HepG2 (cell line): ENCODE measurements around the gene NUBPL. TPM values are rescaled to one million over a fixed set of nuclear protein-coding genes. Genes with fewer than 3 reads are reported as not detected.

Experiments used
- CC2D1A ChIP-seq: sonication (generic); formaldehyde crosslinking; IDR thresholded peaks from 2 replicates; pipeline ENCODE4 v1.8.1; 2023; ENCODE audit warnings: mild to moderate bottlenecking, missing genetic modification reagents
- KDM5B ChIP-seq: sonication (generic); formaldehyde crosslinking; IDR thresholded peaks from 2 replicates; pipeline ENCODE4 v1.4.0; 2020; ENCODE audit warnings: missing genetic modification reagents, mild to moderate bottlenecking, borderline replicate concordance
- KDM6A ChIP-seq: IDR thresholded peaks from 2 replicates; pipeline ENCODE4 v1.6.1; 2016; ENCODE audit warnings: low read depth
- RBAK ChIP-seq: sonication (generic); formaldehyde crosslinking; IDR thresholded peaks from 2 replicates; pipeline ENCODE4 v1.5.1; 2020; ENCODE audit warnings: mild to moderate bottlenecking, missing genetic modification reagents
- SIN3A ChIP-seq: IDR thresholded peaks from 2 replicates; pipeline ENCODE4 v1.6.1; 2011; ENCODE audit warnings: low read depth, mild to moderate bottlenecking, control low read depth, low read length, borderline replicate concordance
- SMAD3 ChIP-seq: sonication (generic); formaldehyde crosslinking; IDR thresholded peaks from 2 replicates; pipeline ENCODE4 v1.4.0; 2020; ENCODE audit warnings: missing genetic modification reagents
- STAG1 ChIP-seq: sonication (generic); formaldehyde crosslinking; IDR thresholded peaks from 2 replicates; pipeline ENCODE4 v1.4.0; 2020; ENCODE audit warnings: missing genetic modification reagents
- U2AF2 ChIP-seq: fragments of 200-400 bp; formaldehyde crosslinking; IDR thresholded peaks from 2 replicates; pipeline ENCODE4 v1.6.1; 2017; ENCODE audit warnings: low read depth, mild to moderate bottlenecking, low read length
- ZFP1 ChIP-seq: IDR thresholded peaks from 2 replicates; pipeline ENCODE4 v1.6.1; 2016
- ZFP37 ChIP-seq: sonication (generic); formaldehyde crosslinking; IDR thresholded peaks from 2 replicates; pipeline ENCODE4 v1.4.0; 2020; ENCODE audit warnings: missing genetic modification reagents, borderline replicate concordance
- ZNF33B ChIP-seq: sonication (generic); formaldehyde crosslinking; IDR thresholded peaks from 2 replicates; pipeline ENCODE4 v1.5.1; 2020; ENCODE audit warnings: mild to moderate bottlenecking, missing genetic modification reagents
- ZNF484 ChIP-seq: sonication (generic); formaldehyde crosslinking; IDR thresholded peaks from 2 replicates; pipeline ENCODE4 v1.5.1; 2020; ENCODE audit warnings: mild to moderate bottlenecking, low read depth, missing genetic modification reagents, borderline replicate concordance
- ZNF737 ChIP-seq: sonication (generic); formaldehyde crosslinking; IDR thresholded peaks from 2 replicates; pipeline ENCODE4 v1.5.0; 2020; ENCODE audit warnings: missing genetic modification reagents, mild to moderate bottlenecking, borderline replicate concordance
- ZNF777 ChIP-seq: sonication (generic); formaldehyde crosslinking; IDR thresholded peaks from 2 replicates; pipeline ENCODE4 v1.4.0; 2020; ENCODE audit warnings: missing genetic modification reagents
- polyA plus RNA-seq, 8 experiments: library from polyadenylated mRNA; depleted of rRNA in 3 of 8; stranded (reverse) in 7 of 8; unstranded in 1 of 8; fragments of >200 nt; fragmentation: Illumina TruSeq in 4 of 8; extraction: Trizol in 4 of 8; gene quantifications; 2 replicates each; pipeline versions ENCODE4 v1.2.1 to v1.2.3, GENCODE V29; 2011 to 2016; ENCODE audit warnings: low read depth in 4 of 8, missing spikeins in 1 of 8, mixed read lengths in 1 of 8; ENCODE audit not compliant: insufficient read depth in 1 of 8
- total RNA-seq, 5 experiments: library from RNA; depleted of rRNA; stranded (reverse); fragments of >200 nt; fragmentation: Illumina TruSeq; extraction: Trizol; gene quantifications; 2 replicates each; pipeline ENCODE4 v1.2.3, GENCODE V29; 2016; ENCODE audit warnings: low read depth in 1 of 5
- TF ChIP-seq, protein P1 (sequence below): sonication (generic); formaldehyde crosslinking; IDR thresholded peaks from 2 replicates; pipeline ENCODE4 v1.5.0; 2020; ENCODE audit warnings: mild to moderate bottlenecking, missing genetic modification reagents
- TF ChIP-seq, protein P2 (sequence below): sonication (generic); formaldehyde crosslinking; IDR thresholded peaks from 2 replicates; pipeline ENCODE4 v1.4.0; 2020; ENCODE audit warnings: missing genetic modification reagents, mild to moderate bottlenecking, borderline replicate concordance
- TF ChIP-seq, protein P3 (sequence below): IDR thresholded peaks from 2 replicates; pipeline ENCODE4 v1.6.1; 2016; ENCODE audit warnings: control low read depth
- TF ChIP-seq, protein P4 (sequence below): sonication (generic); formaldehyde crosslinking; IDR thresholded peaks from 2 replicates; pipeline ENCODE4; 2020; ENCODE audit warnings: missing genetic modification reagents, mild to moderate bottlenecking, borderline replicate concordance

NUBPL gene
- total and polyA plus RNA-seq, 2 of the 13 experiments (the other 11 are each of a cell fraction or from before 2014, with no cell fraction given): 21.3 to 44.1 TPM

DNA sequence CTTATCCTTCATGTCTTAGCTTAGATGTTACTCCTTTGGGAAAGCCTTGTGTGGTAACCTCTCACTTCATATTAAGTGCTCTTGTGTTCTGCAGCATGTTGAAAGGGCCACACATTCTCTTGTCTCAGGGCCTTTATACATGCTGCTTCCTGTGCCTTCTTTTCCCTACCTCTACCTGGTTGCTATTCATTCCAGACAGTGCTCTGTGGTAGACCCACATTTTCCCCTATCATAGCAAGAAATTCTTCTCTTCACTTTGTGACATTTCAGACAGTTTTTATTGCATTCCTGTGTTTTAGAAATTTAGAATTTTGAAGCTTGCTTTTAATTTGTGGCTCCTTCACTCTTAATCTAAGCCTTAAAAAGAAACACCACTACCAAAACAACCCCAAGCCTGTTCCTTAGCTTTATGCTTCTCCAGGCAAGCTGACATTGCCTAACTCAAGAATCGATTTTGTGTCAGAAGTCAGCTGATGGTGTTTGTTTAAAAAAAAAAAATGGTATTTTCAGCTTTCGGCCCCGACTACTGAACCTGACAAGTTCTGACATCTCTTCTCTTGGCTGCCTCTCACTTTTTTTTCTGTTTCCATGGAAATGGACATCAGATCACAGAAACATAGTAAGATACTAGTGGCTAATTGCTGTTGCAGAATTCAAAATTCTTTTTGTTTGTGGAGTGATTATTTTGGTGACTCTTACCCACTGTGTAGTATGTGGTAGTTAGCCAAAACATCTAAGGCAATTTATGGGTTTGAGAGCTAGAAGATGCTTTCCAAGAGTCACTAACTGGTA, 156.3 kb downstream of the NUBPL start (continued):
- TF ChIP-seq, protein P1, sequence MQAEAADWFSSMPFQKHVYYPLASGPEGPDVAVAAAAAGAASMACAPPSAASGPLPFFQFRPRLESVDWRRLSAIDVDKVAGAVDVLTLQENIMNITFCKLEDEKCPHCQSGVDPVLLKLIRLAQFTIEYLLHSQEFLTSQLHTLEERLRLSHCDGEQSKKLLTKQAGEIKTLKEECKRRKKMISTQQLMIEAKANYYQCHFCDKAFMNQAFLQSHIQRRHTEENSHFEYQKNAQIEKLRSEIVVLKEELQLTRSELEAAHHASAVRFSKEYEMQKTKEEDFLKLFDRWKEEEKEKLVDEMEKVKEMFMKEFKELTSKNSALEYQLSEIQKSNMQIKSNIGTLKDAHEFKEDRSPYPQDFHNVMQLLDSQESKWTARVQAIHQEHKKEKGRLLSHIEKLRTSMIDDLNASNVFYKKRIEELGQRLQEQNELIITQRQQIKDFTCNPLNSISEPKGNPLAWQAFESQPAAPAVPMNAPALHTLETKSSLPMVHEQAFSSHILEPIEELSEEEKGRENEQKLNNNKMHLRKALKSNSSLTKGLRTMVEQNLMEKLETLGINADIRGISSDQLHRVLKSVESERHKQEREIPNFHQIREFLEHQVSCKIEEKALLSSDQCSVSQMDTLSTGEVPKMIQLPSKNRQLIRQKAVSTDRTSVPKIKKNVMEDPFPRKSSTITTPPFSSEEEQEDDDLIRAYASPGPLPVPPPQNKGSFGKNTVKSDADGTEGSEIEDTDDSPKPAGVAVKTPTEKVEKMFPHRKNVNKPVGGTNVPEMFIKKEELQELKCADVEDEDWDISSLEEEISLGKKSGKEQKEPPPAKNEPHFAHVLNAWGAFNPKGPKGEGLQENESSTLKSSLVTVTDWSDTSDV (CRISPR knock-in tag): no peak
- peak; percentile 97 for TF ChIP-seq SMAD3 (CRISPR knock-in tag)
- TF ChIP-seq KDM6A (CRISPR knock-in tag): no peak
- TF ChIP-seq KDM5B (CRISPR knock-in tag): no peak
- TF ChIP-seq, protein P2, sequence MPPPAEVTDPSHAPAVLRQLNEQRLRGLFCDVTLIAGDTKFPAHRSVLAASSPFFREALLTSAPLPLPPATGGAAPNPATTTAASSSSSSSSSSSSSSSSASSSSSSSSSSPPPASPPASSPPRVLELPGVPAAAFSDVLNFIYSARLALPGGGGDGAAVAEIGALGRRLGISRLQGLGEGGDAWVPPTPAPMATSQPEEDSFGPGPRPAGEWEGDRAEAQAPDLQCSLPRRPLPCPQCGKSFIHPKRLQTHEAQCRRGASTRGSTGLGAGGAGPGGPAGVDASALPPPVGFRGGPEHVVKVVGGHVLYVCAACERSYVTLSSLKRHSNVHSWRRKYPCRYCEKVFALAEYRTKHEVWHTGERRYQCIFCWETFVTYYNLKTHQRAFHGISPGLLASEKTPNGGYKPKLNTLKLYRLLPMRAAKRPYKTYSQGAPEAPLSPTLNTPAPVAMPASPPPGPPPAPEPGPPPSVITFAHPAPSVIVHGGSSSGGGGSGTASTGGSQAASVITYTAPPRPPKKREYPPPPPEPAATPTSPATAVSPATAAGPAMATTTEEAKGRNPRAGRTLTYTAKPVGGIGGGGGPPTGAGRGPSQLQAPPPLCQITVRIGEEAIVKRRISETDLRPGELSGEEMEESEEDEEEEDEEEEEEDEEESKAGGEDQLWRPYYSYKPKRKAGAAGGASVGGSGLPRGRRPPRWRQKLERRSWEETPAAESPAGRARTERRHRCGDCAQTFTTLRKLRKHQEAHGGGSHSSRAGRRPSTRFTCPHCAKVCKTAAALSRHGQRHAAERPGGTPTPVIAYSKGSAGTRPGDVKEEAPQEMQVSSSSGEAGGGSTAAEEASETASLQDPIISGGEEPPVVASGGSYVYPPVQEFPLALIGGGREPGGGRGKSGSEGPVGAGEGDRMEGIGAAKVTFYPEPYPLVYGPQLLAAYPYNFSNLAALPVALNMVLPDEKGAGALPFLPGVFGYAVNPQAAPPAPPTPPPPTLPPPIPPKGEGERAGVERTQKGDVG (CRISPR knock-in tag): no peak
- peak; percentile 88; the same call in 1 of the 2 replicates for TF ChIP-seq ZFP1 (CRISPR knock-in tag)
- no peak for TF ChIP-seq U2AF2
- TF ChIP-seq, protein P3, sequence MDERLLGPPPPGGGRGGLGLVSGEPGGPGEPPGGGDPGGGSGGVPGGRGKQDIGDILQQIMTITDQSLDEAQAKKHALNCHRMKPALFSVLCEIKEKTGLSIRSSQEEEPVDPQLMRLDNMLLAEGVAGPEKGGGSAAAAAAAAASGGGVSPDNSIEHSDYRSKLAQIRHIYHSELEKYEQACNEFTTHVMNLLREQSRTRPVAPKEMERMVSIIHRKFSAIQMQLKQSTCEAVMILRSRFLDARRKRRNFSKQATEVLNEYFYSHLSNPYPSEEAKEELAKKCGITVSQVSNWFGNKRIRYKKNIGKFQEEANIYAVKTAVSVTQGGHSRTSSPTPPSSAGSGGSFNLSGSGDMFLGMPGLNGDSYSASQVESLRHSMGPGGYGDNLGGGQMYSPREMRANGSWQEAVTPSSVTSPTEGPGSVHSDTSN (CRISPR knock-in tag): peak; percentile 96
- no peak for TF ChIP-seq ZNF33B (CRISPR knock-in tag)
- no peak for TF ChIP-seq CC2D1A (CRISPR knock-in tag)
- TF ChIP-seq ZNF777: no peak
- TF ChIP-seq ZNF484 (CRISPR knock-in tag): no peak
- TF ChIP-seq ZFP37 (CRISPR knock-in tag): no peak
- TF ChIP-seq, protein P4, sequence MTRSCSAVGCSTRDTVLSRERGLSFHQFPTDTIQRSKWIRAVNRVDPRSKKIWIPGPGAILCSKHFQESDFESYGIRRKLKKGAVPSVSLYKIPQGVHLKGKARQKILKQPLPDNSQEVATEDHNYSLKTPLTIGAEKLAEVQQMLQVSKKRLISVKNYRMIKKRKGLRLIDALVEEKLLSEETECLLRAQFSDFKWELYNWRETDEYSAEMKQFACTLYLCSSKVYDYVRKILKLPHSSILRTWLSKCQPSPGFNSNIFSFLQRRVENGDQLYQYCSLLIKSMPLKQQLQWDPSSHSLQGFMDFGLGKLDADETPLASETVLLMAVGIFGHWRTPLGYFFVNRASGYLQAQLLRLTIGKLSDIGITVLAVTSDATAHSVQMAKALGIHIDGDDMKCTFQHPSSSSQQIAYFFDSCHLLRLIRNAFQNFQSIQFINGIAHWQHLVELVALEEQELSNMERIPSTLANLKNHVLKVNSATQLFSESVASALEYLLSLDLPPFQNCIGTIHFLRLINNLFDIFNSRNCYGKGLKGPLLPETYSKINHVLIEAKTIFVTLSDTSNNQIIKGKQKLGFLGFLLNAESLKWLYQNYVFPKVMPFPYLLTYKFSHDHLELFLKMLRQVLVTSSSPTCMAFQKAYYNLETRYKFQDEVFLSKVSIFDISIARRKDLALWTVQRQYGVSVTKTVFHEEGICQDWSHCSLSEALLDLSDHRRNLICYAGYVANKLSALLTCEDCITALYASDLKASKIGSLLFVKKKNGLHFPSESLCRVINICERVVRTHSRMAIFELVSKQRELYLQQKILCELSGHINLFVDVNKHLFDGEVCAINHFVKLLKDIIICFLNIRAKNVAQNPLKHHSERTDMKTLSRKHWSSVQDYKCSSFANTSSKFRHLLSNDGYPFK: no peak
- TF ChIP-seq ZNF737 (CRISPR knock-in tag): no peak
- no peak for TF ChIP-seq RBAK (CRISPR knock-in tag)
- TF ChIP-seq SIN3A: peak; percentile 100
- TF ChIP-seq STAG1 (CRISPR knock-in tag): peak; percentile 24; the same call in 1 of the 2 replicates
